ENCODE measurements around the gene CCNC. TPM values are rescaled to one million over a fixed set of nuclear protein-coding genes. Genes with fewer than 3 reads are reported as not detected.
A peak's percentile ranks its signal among the peaks of the same experiment; 100 is the strongest.

CCNC gene
- total RNA-seq, 4 donors from 2014 or later = 25.3 to 62.9 (median 46.7) TPM

DNA sequence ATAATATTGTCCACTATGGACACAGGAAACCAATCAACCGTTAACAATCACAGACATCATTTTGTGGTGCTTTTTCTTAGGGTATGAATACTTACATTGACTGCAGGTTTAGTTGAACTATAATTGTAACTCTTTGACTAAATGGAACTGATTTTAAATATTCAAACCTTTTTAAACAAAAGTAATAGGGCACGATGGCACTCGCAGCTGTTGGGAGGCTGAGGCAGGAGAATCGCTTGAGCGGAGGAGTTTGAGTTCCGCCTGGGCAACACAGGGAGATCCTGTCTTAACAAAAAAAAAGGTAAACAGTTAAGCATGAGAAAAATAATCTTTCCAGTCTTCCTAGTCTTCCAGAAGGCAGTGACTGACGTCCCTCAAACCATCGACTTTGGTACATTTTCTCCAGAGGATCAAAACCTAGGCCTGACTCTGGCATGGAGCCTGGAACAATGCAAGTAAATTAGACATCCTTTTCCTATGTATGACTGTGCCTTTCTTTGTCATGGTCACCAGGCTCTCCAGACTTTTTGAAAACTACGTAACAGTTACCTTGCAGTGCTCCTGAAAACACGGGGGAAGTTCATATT is 21.5 kb upstream of the CCNC start:
- H3K4me3 ChIP-seq (ENCODE audit: low read depth, poor library complexity, severe bottlenecking) = no peak overlapping the region
- intact Hi-C loops (cut with DNase I; ENCODE audit: low total_unique reads) = no loop called here
- WGBS, 2 donors = 50 to 63% methylated on average over 10 of the region's 10 CpGs
- TF ChIP-seq POLR2A (IDR thresholded peaks at IDR 0.05) = no peak
- TF ChIP-seq, protein P1, sequence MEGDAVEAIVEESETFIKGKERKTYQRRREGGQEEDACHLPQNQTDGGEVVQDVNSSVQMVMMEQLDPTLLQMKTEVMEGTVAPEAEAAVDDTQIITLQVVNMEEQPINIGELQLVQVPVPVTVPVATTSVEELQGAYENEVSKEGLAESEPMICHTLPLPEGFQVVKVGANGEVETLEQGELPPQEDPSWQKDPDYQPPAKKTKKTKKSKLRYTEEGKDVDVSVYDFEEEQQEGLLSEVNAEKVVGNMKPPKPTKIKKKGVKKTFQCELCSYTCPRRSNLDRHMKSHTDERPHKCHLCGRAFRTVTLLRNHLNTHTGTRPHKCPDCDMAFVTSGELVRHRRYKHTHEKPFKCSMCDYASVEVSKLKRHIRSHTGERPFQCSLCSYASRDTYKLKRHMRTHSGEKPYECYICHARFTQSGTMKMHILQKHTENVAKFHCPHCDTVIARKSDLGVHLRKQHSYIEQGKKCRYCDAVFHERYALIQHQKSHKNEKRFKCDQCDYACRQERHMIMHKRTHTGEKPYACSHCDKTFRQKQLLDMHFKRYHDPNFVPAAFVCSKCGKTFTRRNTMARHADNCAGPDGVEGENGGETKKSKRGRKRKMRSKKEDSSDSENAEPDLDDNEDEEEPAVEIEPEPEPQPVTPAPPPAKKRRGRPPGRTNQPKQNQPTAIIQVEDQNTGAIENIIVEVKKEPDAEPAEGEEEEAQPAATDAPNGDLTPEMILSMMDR (IDR thresholded peaks at IDR 0.05) = no peak
- DNase-seq (ENCODE audit: low spot score in 2 of 2) = no peak

DNA sequence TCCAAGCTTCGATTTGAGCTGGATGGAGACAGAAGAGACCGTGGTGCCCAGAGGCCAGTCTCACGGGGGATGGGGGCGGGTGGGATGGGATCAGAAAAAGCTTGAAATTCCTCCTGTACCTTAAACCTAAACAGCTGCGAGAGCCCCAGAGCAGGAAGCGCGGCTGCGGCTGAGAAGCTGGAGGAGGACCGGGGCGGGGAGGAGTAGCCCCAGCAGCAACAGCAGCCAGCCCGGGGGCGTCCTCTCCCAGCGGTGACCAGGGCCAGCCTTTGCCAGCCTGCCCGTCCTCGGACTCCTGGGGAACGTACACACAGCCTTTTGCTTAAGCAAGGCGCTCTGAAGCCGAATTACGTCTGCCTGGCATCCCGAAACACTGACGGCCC is 20.8 kb upstream of the CCNC start:
- 9% methylated on average over 21 of the region's 21 CpGs for WGBS, 2 donors
- DNase-seq (ENCODE audit: low spot score in 2 of 2) = peak in 1 of 2 donors; percentile 87
- peak overlapping the region; percentile 5 for H3K4me3 ChIP-seq (ENCODE audit: low read depth, poor library complexity, severe bottlenecking)
- no peak for TF ChIP-seq POLR2A (IDR thresholded peaks at IDR 0.05)
- TF ChIP-seq, protein P1 (IDR thresholded peaks at IDR 0.05) = no peak
- intact Hi-C loops (cut with DNase I; ENCODE audit: low total_unique reads) = no loop called here

DNA sequence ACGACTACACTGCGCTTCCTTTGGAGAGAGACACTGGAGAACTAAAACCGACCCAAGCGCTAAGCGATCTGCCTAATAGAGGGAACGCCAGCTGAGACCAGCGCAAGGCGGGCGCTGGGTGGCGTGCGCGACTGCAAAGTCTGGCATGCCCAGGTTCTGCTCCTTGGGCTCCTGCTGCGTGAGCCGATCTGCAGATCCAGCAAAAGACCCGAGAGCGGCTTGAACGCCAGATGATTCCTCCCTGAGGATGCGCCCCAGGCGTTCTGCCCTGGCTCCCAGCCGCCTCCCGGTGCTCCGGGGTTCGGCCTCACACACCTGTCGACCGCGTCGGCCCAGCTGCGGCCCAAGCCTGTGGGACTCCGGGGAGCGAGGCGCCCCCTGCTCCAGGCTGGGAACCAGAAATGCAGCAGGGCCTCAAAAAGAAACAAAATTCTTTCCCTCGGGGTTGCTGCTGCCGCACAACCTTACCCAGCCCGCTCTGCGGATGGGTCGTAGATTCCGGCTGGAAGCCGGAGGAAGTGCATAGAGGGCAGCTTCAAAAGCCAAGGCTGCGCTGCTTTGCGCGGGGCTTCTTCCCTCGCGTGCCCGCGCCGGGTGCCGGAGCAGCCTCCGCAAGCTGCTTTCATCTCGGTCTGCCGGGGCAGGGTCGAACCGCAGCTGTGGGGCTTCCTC is 20.3 kb upstream of the CCNC start:
- WGBS, 2 donors = 1 to 4% methylated on average over 31 to 50 of the region's 52 CpGs
- peak; percentile 51 to 95 for DNase-seq (ENCODE audit: low spot score in 2 of 2)
- TF ChIP-seq POLR2A (IDR thresholded peaks at IDR 0.05) = no peak
- TF ChIP-seq, protein P1 (IDR thresholded peaks at IDR 0.05) = no peak
- H3K4me3 ChIP-seq (ENCODE audit: low read depth, poor library complexity, severe bottlenecking) = peak overlapping the region; percentile 5
- intact Hi-C loops (cut with DNase I; ENCODE audit: low total_unique reads) = no loop called here

DNA sequence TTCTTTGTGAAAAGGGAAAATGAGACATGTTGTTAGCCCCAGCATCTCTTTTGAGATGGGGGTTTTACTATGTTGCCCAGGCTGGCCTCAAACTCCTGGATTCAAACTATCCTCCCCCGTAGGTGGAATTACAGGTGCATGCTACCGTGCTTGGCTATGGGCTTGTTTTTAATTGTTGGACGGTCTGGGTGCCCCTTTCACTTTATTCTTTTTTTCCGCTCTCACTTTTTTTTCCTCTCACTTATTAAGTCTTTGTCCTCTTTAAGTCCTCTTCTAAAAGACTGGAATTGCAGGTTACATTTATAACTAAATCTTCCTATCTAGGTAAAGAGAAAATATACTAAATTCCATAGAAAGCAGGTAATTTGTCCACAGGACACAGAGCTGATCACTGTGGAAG is 19.3 kb upstream of the CCNC start:
- TF ChIP-seq POLR2A (IDR thresholded peaks at IDR 0.05) = no peak
- TF ChIP-seq, protein P1 (IDR thresholded peaks at IDR 0.05) = no peak
- 74 to 79% methylated on average over 4 of the region's 4 CpGs for whole genome bisulfite sequencing, 2 donors
- intact Hi-C loops (cut with DNase I; ENCODE audit: low total_unique reads) = no loop called here
- DNase-seq (ENCODE audit: low spot score in 2 of 2) = no peak
- H3K4me3 ChIP-seq (ENCODE audit: low read depth, poor library complexity, severe bottlenecking) = no peak overlapping the region

DNA sequence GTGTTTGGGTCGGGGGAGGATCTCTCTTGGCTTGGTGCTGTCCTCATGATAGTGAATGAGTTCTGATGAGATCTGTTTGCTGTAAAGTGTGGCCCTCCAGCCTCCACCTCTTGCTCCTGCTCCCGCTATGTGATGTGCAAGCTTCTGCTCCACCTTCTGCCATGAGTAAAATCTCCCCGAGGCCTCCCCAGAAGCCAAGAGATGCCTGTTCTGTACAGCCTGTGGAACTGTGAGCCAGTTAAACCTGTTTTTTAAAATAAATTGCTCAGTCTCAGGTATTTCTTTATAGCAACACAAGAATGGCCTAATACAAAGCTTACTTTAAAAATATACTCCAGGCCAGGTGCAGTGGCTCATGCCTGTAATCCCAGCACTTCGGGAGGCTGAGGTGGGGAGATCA is 11.3 kb upstream of the CCNC start:
- TF ChIP-seq POLR2A (IDR thresholded peaks at IDR 0.05) = no peak
- TF ChIP-seq, protein P1 (IDR thresholded peaks at IDR 0.05) = no peak
- intact Hi-C loops (cut with DNase I; ENCODE audit: low total_unique reads) = no loop called here
- DNase-seq (ENCODE audit: low spot score in 2 of 2) = no peak
- WGBS, 2 donors = 71 to 76% methylated on average over 4 of the region's 4 CpGs
- no peak overlapping the region for H3K4me3 ChIP-seq (ENCODE audit: low read depth, poor library complexity, severe bottlenecking)

All from lower leg skin (tissue), 4 donors.